Lower lobe of right lung (tissue), 2 donors: ENCODE data around the gene ASTL. TPM values are rescaled to one million over a fixed set of nuclear protein-coding genes. Genes with fewer than 3 reads are reported as not detected.
"Not testable (repeated sequence)": the region's sequence is repeated elsewhere in the genome, so short reads cannot be mapped to it uniquely, and the experiment has no call there.

Source experiments
- ATAC-seq, 2 donors: fragments of 200-7000 bp; cut with Tn5 transposase; one replicate each; pipeline ENCODE4 v1.9.1; 2020 to 2022; ENCODE audit warnings: mild to moderate bottlenecking in 2 of 2, moderate library complexity in 2 of 2
- DNase-seq: peaks from one replicate; pipeline ENCODE4 v3.0.0-alpha.2; 2020
- H3K27ac ChIP-seq: fragments of 200-600 bp; one replicate; pipeline ENCODE4 v1.8.0; 2022
- H3K27me3 ChIP-seq: fragments of 200-600 bp; one replicate; pipeline ENCODE4 v1.8.0; 2022; ENCODE audit warnings: low read depth
- H3K36me3 ChIP-seq: fragments of 200-600 bp; one replicate; pipeline ENCODE4 v1.8.0; 2022; ENCODE audit warnings: mild to moderate bottlenecking
- H3K4me1 ChIP-seq: fragments of 200-600 bp; one replicate; pipeline ENCODE4 v1.8.0; 2022
- H3K4me3 ChIP-seq: fragments of 200-600 bp; one replicate; pipeline ENCODE4 v1.8.0; 2022; ENCODE audit warnings: mild to moderate bottlenecking
- H3K9me3 ChIP-seq: fragments of 200-600 bp; one replicate; pipeline ENCODE4 v1.8.0; 2022
- intact Hi-C: fragments of 100-400 bp; cut with DNase I; formaldehyde crosslinking; loops from one replicate; pipeline ENCODE4 v1.11.0; 2022
- total RNA-seq: library from RNA; stranded (reverse); fragmentation: NEBNext Ultra II Directional; extraction: Animal tissue kit (Norgen Biotek cat#: 25700); gene quantifications from one replicate; pipeline ENCODE4 v1.2.1, GENCODE V29; 2021
- TF ChIP-seq, protein P1 (sequence below): fragments of 200-600 bp; IDR thresholded peaks from one replicate; pipeline ENCODE4 v1.8.0; 2022; ENCODE audit warnings: antibody characterized with exemption, mild to moderate bottlenecking
- donor health status: DM: no; HTN: yes; CAD: no; lungs with severe emphysema.

ASTL gene
- total RNA-seq, 1 donor from 2014 or later: not detected

- ATAC-seq (no peak), DNase-seq (peak; percentile 23)
- H3K4me3 ChIP-seq: peak overlapping the region; percentile 64
- no peak overlapping the region for H3K27ac ChIP-seq
- H3K27me3 ChIP-seq: peaks cover 5% of the 10 kb centered on the region
- TF ChIP-seq, protein P1, sequence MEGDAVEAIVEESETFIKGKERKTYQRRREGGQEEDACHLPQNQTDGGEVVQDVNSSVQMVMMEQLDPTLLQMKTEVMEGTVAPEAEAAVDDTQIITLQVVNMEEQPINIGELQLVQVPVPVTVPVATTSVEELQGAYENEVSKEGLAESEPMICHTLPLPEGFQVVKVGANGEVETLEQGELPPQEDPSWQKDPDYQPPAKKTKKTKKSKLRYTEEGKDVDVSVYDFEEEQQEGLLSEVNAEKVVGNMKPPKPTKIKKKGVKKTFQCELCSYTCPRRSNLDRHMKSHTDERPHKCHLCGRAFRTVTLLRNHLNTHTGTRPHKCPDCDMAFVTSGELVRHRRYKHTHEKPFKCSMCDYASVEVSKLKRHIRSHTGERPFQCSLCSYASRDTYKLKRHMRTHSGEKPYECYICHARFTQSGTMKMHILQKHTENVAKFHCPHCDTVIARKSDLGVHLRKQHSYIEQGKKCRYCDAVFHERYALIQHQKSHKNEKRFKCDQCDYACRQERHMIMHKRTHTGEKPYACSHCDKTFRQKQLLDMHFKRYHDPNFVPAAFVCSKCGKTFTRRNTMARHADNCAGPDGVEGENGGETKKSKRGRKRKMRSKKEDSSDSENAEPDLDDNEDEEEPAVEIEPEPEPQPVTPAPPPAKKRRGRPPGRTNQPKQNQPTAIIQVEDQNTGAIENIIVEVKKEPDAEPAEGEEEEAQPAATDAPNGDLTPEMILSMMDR: no peak
- no peaks in the 10 kb centered on the region for H3K36me3 ChIP-seq
- H3K9me3 ChIP-seq: no peaks in the 10 kb centered on the region
- intact Hi-C loops: no loop called here
- H3K4me1 ChIP-seq: peaks cover 30% of the 10 kb centered on the region
These were observed 5.0 kb upstream of the ASTL start for GRCh38 chr2:96143231-96143847.

DNA sequence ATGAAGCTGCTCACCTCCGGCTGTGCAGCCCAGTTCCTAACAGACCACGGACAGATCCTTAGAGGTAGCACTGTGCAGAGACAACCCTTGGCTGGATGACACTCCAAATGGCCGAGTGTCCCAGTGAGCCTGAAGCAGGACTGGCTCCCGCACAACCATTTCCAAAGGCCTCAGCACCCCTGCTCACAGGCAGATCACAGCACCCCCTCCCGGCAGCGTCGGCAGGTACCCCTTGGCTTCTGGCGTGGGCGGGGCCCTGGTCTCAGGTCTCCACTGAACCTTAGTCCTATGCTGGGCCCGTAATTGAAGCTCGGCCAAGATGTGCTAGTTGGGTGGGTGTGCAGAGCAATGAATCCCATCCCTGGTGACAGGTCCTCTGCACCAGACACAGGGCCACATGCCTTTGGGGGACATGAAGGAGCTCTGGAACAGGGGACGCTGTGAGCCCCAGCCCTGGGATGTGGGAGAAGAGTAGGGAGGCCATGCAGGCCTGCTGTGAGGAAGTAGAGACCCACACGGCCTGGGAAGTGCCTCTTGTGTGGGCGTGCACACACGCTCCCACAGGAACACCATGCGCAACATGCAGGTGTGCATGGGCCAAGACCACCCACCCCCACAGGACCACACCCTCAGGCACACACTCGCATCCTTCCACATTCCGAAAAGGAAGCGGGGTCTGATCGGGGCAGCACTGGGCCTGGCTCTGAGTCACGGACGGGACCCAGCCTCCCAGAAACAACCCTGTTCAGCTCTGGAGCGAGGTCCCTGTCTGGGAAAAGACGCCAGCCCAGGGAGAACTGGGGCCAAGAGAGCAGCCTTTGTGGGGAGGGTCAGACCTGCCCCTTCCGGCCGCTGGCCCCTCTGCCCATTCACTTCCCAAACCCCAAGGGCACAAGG lies 4.2 kb upstream of the ASTL start:
- no peak overlapping the region for H3K27ac ChIP-seq
- intact Hi-C loops: no loop called here
- DNase-seq (peak; percentile 37), ATAC-seq (no peak)
- H3K27me3 ChIP-seq: peaks cover 12% of the 10 kb centered on the region
- no peaks in the 10 kb centered on the region for H3K9me3 ChIP-seq
- H3K4me3 ChIP-seq: no peak overlapping the region
- TF ChIP-seq, protein P1: no peak
- no peaks in the 10 kb centered on the region for H3K36me3 ChIP-seq
- peaks cover 25% of the 10 kb centered on the region for H3K4me1 ChIP-seq

GRCh38 chr2:96141624-96141967 lies 3.3 kb upstream of the ASTL start:
- not testable (repeated sequence) for H3K27ac ChIP-seq

GRCh38 chr2:96140941-96141623 lies 2.8 kb upstream of the ASTL start:
- Histone ChIP-seq H3K27me3 (peaks cover 13% of the 10 kb centered on the region), H3K9me3 (no peaks in the 10 kb centered on the region), H3K4me3 (no peak overlapping the region), H3K27ac (no peak overlapping the region), H3K36me3 (no peaks in the 10 kb centered on the region), H3K4me1 (peaks cover 12% of the 10 kb centered on the region)
- intact Hi-C loops: no loop called here
- TF ChIP-seq, protein P1: no peak
- ATAC-seq (no peak), DNase-seq (no peak)

More at GRCh38 chr2:96141624-96141967, 3.3 kb upstream of the ASTL start:
- H3K4me3 ChIP-seq, H3K9me3 ChIP-seq, H3K36me3 ChIP-seq, intact Hi-C loops, ATAC-seq: not testable (repeated sequence)
- H3K27me3 ChIP-seq: peaks cover 13% of the 10 kb centered on the region
- peaks cover 17% of the 10 kb centered on the region for H3K4me1 ChIP-seq
- DNase-seq: peak; percentile 25

- intact Hi-C loops: no loop called here
- TF ChIP-seq, protein P1: no peak
- H3K27ac ChIP-seq: no peak overlapping the region
- DNase-seq (no peak), ATAC-seq (no peak)
- peaks cover 13% of the 10 kb centered on the region for H3K27me3 ChIP-seq
- H3K4me3 ChIP-seq: no peak overlapping the region
- no peaks in the 10 kb centered on the region for H3K9me3 ChIP-seq
- H3K36me3 ChIP-seq: no peaks in the 10 kb centered on the region
- peaks cover 3% of the 10 kb centered on the region for H3K4me1 ChIP-seq
These were observed 968 bp upstream of the ASTL start for GRCh38 chr2:96139181-96139758.
